ENCODE data around the gene LAMTOR2. TPM values are rescaled to one million over a fixed set of nuclear protein-coding genes. Genes with fewer than 3 reads are reported as not detected.

Gene LAMTOR2
- total and polyA plus RNA-seq, 2 of the 4 experiments (the other 2 are of a cell fraction) = 50.0 to 89.0 TPM

GRCh38 chr1:156081180-156081916, 26.8 kb downstream of the LAMTOR2 start:
- CTCF ChIA-PET = no interaction called here
- peak overlapping the region; percentile 87; the same call in 1 of the 2 replicates for H3K23ac ChIP-seq (ENCODE audit: low read depth, low read length)
- peaks cover 15% of the 10 kb centered on the region for H3K36me3 ChIP-seq (ENCODE audit: control insufficient read depth, insufficient read depth, low read length)
- H2AK9ac ChIP-seq (replicated peaks; ENCODE audit: low read depth, low read length, poor library complexity) = peak overlapping the region; percentile 98
- H4K5ac ChIP-seq (ENCODE audit: low read depth, low read length) = peak overlapping the region; percentile 78
- H3K4me2 ChIP-seq (ENCODE audit: low read depth, low read length) = peak overlapping the region; percentile 92
- peak overlapping the region; percentile 89 for H3K14ac ChIP-seq (replicated peaks; ENCODE audit: low read depth, low read length)
- peaks cover 10% of the 10 kb centered on the region for H3K9me1 ChIP-seq (ENCODE audit: insufficient read depth, low read length)
- H3K79me1 ChIP-seq (ENCODE audit: low read depth in 1 of 2, low read length in 2 of 2) = peaks cover 29 to 89% of the 10 kb centered on the region in 2 experiments
- peak overlapping the region; percentile 94 for H3K9ac ChIP-seq (ENCODE audit: low read depth, low read length)
- no peaks in the 10 kb centered on the region for H3K9me3 ChIP-seq (ENCODE audit: control insufficient read depth, insufficient read depth, low read length)
- H2BK120ac ChIP-seq (ENCODE audit: low read depth, low read length) = peak overlapping the region; percentile 19
- peaks cover 19% of the 10 kb centered on the region for H3K4me1 ChIP-seq (ENCODE audit: control insufficient read depth, insufficient read depth, low read length)
- WGBS, 2 experiments (ENCODE audit: extremely low coverage in 2 of 2, insufficient read length in 1 of 2) = 0% methylated on average over 6 of the region's 61 CpGs; no CpG with 5 or more reads in 1 of the 2 experiments
- intact Hi-C loops (cut with micrococcal nuclease) (no loop called here), in situ Hi-C loops (cut with MboI; ENCODE audit: low sequenced_read_pairs) (no loop called here), dilution Hi-C loops (cut with HindIII; ENCODE audit: low sequenced_read_pairs, unreplicated experiment) (no loop called here)
- H2AFZ ChIP-seq (replicated peaks; ENCODE audit: low read length, poor library complexity) = peak overlapping the region; percentile 87
- H3K4ac ChIP-seq (ENCODE audit: low read depth, low read length) = peak overlapping the region; percentile 89
- H2BK15ac ChIP-seq (ENCODE audit: low read depth, low read length) = no peak overlapping the region; the same call in 2 of the 3 replicates
- POLR2A ChIA-PET (ENCODE audit: unreplicated experiment) = no interaction called here
- ATAC-seq (ENCODE audit: low read depth) (peak; percentile 18), DNase-seq (peak; percentile 35)
- peak overlapping the region; percentile 96 for H2AK5ac ChIP-seq (ENCODE audit: low read depth, low read length)
- H3K27ac ChIP-seq (ENCODE audit: insufficient read depth, low read length) = peak overlapping the region; percentile 91
- peak overlapping the region; percentile 77 to 91 for H4K8ac ChIP-seq (ENCODE audit: low read depth in 2 of 2, low read length in 2 of 2)
- H3K56ac ChIP-seq (ENCODE audit: extremely low read depth, insufficient read depth, low read length) = peak overlapping the region; percentile 82
- H4K91ac ChIP-seq (ENCODE audit: insufficient read depth, low read depth, low read length) = peak overlapping the region; percentile 87
- H3K18ac ChIP-seq (ENCODE audit: low read depth, low read length) = peak overlapping the region; percentile 43; the same call in 1 of the 2 replicates
- peak overlapping the region; percentile 48 for H2BK5ac ChIP-seq (ENCODE audit: low read depth, low read length, poor library complexity, severe bottlenecking)
- peak; percentile 91 for TF ChIP-seq MXI1 (IDR thresholded peaks at IDR 0.05; ENCODE audit: borderline replicate concordance, low read depth, low read length)
- no peak for TF ChIP-seq POLR2A (IDR thresholded peaks at IDR 0.05; ENCODE audit: low read depth, low read length)
- peak; percentile 21; the same call in 1 of the 2 replicates for TF ChIP-seq BHLHE40 (IDR thresholded peaks at IDR 0.05; ENCODE audit: low read depth, low read length)
- peak; percentile 44; the same call in 1 of the 2 replicates for TF ChIP-seq USF2 (IDR thresholded peaks at IDR 0.05; ENCODE audit: low read depth, low read length)
- TF ChIP-seq FOS (IDR thresholded peaks at IDR 0.05; ENCODE audit: low read depth, low read length) = no peak
- no TSS peak for BruUV-seq (replicated peaks)
- H2BK20ac ChIP-seq (ENCODE audit: low read depth, low read length) = no peak overlapping the region
- H4K20me1 ChIP-seq (ENCODE audit: insufficient read depth, low read length) = peaks cover 21% of the 10 kb centered on the region
- peak overlapping the region; percentile 71 for H3K4me3 ChIP-seq (ENCODE audit: insufficient read depth, low read depth, low read length)
- H3K27me3 ChIP-seq (ENCODE audit: control insufficient read depth, insufficient read depth, low read length) = no peaks in the 10 kb centered on the region
